Activated CD8-positive, alpha-beta memory T cell treated with anti-CD3 and anti-CD28 coated beads, Interleukin-2, amount 50 U/mL, for 1 hour (primary cell): ENCODE results near the gene NDEL1.
"Not testable (repeated sequence)": the region's sequence is repeated elsewhere in the genome, so short reads cannot be mapped to it uniquely, and the experiment has no call there.

Experiments
- DNase-seq: peaks from one replicate; pipeline ENCODE4 v3.0.0-alpha.2; 2020; ENCODE audit errors: extremely low read depth

NDEL1 gene, protein sequence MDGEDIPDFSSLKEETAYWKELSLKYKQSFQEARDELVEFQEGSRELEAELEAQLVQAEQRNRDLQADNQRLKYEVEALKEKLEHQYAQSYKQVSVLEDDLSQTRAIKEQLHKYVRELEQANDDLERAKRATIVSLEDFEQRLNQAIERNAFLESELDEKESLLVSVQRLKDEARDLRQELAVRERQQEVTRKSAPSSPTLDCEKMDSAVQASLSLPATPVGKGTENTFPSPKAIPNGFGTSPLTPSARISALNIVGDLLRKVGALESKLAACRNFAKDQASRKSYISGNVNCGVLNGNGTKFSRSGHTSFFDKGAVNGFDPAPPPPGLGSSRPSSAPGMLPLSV

GRCh38 chr17:8435245-8436168, at the start of gene NDEL1:
Gene NDEL1, plus strand, starts transcription at chr17:8435884. Its CDS starts 8,388 bp downstream, at chr17:8444272.
- DNase-seq: peak; percentile 97

DNA sequence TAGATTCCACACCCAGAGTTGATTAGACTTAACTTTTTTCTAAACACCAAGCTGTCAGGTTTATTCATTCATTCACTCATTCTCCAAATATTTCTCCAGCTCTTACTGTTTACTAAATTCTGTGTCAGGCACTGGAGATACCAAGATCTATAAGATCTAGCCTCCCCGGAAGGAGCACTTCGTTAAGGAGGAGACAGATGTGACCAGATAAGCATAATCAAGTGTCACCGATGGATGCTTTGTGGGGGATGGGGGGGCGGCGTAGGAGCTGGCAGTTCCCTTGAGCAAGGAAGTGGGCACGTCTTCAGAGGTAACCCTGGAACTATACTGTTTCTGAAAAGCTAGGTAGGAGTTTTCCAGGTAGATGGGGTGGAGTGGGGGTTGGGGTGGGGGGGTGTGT, 48.8 kb upstream of the NDEL1 start:
- DNase-seq: no peak

DNA sequence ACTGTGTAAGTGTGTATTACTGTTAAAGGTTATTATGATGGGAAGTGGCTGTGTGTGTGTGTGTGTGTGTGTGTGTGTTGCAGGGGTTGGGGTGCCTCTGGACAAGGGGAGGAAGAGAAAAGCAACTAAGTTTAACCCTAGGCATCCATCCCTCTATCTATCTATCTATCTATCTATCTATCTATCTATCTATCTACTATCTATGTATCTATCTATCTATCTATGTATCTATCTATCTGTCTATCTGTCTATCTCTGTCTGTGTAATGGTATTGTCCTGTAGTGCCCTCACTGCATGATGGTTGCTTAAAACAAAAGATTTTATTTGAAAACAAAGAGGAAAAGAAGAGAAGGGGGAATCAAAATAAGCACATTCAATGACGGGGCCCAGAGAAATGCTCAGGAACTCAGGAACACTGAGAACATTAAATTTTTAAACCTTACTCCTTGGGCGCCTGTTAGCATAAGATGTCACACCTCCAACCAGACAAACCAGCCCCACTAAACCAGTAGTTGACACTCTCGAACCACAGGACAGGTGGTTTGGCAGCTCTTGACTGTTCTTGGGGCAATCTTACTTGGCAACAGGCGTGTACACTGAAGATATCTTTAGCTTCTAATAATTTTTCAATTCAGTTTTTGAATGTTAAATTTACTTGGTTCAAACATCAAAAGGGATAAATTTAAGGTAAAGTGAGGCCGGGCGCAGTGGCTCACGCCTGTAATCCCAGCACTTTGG, 47.6 kb upstream of the NDEL1 start:
- DNase-seq: no peak

DNA sequence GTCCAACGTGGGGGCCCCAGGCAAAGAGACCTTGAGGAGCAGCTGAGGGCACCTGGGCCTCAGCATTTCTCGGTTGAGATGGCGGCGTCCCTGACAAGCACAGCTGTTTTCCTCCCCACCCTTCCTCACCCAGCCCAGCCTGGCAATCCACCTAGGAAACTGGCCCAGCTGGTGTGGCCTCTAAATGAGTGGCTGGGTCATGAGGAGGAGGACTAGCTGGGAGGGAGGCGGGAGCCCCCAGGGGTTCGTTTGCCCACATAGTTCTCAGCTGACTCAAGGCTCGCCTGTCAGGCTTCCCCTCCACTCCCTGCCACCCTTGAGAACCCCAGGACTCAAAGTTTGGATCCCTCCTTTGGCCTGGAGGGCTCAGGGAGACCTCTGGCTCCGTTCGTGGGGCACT, 44.0 kb upstream of the NDEL1 start:
- no peak for DNase-seq

DNA sequence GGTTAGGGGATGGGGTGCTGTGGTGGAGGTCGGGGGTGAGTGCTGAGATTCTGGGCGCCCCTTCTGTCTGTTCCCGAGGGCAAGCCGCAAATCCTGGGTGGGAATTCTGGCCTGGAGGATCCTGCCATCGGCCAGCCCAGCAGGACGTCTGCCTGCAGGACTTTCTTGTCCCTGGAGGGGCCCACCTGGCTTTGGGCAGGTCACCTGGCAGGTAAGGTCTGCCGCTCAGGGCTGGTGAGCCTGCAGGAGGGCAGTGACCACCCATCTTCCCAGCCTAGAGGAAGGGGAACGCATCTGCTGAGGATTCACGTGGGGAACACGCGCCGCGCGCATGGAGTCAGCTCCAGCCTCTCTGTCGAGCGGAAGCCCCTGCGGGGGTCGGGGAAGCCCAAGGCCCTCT, 43.4 kb upstream of the NDEL1 start:
- DNase-seq: no peak

DNA sequence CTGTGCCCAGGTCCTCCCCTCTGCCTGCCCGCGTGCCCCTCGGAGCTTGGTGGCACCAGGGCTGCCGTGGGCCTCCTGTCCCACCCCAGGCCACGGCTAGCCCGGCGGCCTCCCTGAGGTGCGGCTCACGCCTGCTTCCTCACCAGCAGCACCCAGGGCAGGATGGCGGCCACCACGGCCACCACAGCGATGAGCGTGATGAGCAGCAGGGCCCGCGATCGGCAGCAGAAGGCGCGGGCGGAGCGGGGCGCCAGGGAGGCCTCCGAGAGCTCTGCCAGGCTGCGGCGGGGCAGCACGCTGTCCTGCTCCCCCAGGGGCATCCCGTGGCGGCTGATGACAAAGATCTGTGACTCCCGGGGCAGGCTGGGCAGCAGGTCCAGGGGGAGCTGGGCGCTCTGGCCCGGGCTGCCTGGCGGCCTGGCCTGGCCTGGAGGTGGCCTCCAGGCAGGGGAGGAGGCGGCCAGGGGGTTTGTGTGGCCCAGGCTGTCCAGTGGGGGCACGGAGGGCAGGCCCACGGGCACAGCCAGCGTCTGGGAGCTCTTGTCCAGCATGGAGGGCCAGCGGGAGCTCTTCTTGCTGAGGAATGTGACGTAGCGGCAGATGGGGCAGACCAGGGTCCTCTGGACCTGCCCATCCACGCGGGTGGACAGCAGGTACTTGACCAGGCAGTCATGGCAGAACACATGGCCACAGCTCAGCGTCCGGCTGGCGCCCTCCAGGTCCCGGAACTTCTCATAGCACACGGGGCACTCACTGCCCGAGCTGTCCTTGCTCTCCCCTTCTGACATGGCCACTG, 42.8 kb upstream of the NDEL1 start:
- DNase-seq: no peak

- no peak for DNase-seq
These were observed 42.0 kb upstream of the NDEL1 start for GRCh38 chr17:8393470-8394231.

- DNase-seq: not testable (repeated sequence)
These were observed 41.2 kb upstream of the NDEL1 start for GRCh38 chr17:8394497-8394896.

DNA sequence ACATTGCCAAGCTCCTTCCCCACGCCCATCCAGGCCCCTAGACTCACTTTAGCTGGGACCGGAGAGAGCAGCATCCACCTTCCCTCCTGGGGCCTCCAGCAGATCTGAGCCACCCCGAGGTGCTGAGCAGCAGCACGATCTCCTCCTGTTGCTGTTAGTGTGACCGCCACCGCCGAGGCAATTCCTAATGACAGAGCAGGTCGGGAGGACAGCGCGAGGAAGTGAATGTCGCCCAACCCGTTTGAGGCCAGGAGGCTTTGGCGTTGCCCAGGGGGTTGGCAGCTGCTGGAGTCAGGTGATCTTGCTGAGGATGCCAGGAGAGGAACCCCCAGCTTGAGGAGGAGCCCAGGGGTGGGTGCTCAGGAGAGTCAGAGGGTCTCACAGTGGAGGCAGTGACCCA, 38.0 kb upstream of the NDEL1 start, which contains the start of gene RNF222:
RNF222 (minus strand) TSS at position 192 of the 400 bp plus-strand sequence. CDS start 4,366 bp downstream, outside the sequence.
- no peak for DNase-seq

DNA sequence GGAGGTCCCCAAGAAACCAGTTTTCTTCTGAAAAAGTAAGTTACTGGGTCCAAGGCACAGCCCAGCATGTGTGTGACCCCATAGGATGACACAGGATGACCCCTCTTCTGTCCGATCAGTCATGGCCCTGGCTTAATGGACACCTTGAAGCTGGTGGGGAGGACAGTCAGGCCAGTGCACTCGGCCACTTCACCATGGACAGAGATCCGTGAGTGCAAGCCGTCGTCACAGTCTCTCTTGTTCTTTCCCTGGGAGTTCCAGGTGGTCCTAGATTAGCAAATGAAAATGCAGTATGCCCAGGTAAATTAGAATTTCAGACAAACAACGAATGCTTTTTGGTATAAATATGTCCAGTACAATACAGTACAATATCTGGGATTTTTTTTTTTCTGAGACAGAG, 36.7 kb upstream of the NDEL1 start:
- DNase-seq: no peak

GRCh38 chr17:8401107-8401506, 34.6 kb upstream of the NDEL1 start:
- DNase-seq: no peak

GRCh38 chr17:8402921-8403536, 32.7 kb upstream of the NDEL1 start:
- no peak for DNase-seq

DNA sequence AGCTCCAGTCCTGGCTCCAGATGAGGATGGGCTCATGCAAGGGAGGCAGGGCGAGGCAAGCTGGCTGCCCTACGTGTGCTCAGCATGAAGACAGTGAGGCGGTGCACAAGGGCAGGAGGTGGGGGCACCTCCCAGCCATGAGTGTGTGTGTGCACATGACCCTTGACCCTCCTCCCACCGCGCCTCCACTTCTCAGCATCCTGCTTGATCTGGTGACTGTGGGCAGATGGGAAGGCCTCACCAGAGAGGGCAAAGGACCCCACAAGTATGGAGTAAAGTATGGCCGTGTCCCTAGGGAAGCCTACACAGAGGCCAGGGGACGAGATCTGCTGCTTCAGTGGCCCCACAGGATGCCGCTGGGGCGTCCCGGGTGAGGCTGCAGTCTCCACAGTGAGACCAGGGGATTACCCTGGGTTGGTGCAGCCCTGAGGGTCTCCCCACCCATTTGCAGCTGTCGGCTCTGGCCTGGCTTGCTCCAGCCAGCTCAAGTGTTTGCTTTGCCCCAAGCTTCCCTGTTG, 30.1 kb upstream of the NDEL1 start:
- no peak for DNase-seq

GRCh38 chr17:8406174-8406573, 29.5 kb upstream of the NDEL1 start:
- no peak for DNase-seq

DNA sequence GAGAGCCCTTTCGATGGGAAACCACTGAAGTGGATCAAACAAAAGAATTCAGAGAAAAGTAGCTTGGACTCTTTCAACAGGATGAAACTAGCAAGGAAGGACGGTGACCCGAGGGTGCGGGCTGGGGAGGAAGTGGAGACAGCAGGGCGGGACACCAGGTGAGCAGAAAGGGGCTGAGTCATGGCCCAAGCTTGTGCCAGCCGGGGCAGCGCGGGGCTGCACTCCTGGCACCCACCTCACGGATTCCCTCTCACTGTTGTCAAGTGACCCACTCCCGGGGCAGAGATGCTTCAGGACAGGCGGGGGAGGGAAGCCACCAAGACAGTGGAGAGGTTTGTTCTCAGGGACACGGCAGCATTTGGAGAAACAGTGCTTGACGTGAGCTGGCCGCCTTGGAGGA, 27.3 kb upstream of the NDEL1 start:
- no peak for DNase-seq

DNA sequence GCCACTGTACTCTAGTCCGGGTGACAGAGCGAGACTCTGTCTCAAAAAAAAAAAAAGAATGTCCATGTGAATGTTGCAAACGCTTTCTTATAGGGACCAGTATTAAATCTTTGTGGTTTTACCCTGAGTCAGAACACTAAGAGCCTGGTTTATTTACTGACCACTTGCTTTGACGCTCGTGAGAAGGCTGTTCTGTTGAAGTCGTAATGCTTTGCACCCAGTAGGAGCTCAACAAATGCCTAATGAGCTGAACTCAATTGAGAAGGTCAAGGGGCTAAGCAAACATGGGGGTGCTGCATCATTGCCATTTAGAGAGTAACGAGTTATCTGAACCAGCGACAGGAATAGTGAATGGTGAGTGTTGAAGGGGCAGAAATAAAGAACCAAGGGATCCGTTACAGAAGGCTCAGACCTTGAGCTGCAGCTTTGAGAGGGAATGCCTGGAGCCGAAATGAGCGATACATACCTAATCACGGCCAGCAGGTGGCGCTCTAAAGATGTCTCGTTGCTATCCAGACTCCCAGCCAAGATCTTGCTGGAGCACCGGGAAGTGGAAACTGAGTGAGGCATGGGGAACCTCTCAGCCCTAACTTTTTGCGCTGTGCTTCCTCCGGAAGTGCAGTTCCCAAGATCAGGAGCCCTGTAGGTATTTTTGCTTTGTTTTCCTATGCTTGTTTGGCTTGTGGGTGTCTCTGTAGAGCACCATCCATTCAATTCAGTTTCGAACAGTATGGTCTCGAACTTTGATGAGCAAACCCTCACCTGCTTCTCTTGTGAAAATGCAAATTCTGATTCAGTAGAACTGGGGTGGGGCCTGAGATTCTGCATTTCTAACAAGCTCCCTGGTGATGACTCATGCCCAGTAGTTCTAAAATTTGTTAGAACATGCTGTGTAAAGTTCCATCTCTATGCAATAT, 25.5 kb upstream of the NDEL1 start:
- DNase-seq: peak; percentile 49

DNA sequence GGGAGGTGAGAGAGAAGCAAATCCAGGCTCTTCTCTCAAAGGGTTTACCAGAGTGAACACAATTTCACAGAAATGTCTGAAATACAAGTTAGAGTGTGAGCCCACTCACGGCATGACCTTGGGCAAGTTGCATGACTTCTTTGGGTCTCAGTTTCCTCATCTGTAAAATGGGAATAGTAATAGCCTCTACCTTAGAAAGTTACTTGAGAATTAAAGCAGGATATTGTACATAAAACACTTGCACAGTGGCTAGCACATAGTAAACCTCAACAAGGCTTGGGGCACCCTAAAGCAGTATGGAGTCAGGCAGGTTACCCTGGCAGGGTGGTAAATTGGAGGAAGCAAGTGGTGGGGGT, 24.8 kb upstream of the NDEL1 start:
- DNase-seq: no peak

- DNase-seq: no peak
These were observed 23.6 kb upstream of the NDEL1 start for GRCh38 chr17:8412089-8412488.

GRCh38 chr17:8413328-8413727, 22.4 kb upstream of the NDEL1 start:
- DNase-seq: no peak
